ENCODE data around the gene DUSP16. TPM values are rescaled to one million over a fixed set of nuclear protein-coding genes. Genes with fewer than 3 reads are reported as not detected.

Gene DUSP16
- total RNA-seq, 1 donor from 2014 or later = 2.0 TPM

DNA sequence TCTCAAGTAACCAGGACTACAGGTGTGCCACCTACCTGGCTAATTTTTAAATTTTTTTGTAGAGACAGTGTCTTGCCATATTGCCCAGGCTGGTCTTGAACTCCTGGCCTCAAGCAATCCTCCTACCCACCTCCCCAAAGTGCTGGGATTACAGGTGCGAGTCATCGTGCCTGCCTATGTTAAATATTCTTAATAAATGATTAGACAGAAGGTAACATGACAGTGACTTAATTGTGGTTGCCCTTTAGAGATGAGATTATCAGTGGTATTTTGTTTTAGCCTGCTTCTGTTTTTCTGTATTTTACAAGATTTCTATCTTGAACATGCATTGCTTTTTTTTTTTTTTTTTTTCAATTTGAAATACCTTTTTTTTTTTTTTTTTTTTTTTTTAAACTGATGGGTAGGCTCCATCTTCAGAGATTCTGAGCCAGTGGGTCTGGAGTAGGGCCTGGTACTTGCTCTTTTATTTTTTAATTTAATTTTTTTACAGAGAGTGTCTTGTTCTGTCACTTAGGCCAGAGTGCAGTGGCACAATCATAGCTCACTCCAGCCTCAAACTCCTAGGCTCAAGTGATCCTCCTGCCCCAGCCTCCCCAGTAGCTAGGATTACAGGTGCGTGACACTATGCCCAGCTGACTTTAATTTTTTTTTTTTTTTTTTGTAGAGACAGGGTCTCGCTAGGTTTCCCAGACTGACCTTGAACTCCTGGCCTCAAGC, 117.3 kb downstream of the DUSP16 start:
- no peaks in the 10 kb centered on the region for H3K9me3 Mint-ChIP-seq

DNA sequence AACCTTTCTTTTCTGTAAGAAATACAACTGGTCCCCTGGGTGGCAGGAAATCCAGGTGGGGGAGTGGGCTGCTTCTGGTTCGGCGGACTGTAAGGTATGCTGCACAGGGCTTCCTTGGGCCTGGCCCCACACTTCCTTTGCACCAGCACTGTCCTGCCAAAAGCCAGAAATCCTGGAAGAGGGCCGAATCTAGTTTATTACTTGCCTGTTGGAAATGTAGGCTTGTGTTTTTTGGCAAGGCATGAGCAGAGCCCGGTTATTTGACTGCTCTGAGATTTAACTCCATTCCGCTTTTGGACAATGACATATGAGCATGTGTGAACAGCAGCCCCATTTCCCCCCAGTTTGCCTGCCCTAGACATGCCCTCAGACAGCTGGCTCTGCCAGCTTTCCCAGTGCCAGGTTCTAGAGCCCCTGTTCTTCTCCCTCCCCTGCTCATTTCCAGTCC, 119.2 kb downstream of the DUSP16 start:
- DNase-seq = no peak
- intact Hi-C loops (cut with micrococcal nuclease) = no loop called here
- ChIA-PET CTCF (no interaction called here), POLR2A (no interaction called here)
- TF ChIP-seq CTCF (IDR thresholded peaks at IDR 0.05) = no peak
- Mint-ChIP-seq H3K4me3 (no peak overlapping the region), H3K9me3 (no peaks in the 10 kb centered on the region), H3K27me3 (no peaks in the 10 kb centered on the region), H3K36me3 (ENCODE audit: low read depth) (peaks cover 36% of the 10 kb centered on the region), H3K4me1 (peaks cover 6% of the 10 kb centered on the region), H3K27ac (no peak overlapping the region)
- ATAC-seq (ENCODE audit: low read depth) = no peak

More for the DNA sequence above, 117.3 kb downstream of the DUSP16 start:
- intact Hi-C loops (cut with micrococcal nuclease) = no loop called here
- no peak overlapping the region for H3K4me3 Mint-ChIP-seq
- H3K27ac Mint-ChIP-seq = no peak overlapping the region
- DNase-seq (no peak), ATAC-seq (ENCODE audit: low read depth) (no peak)
- peaks cover 25% of the 10 kb centered on the region for H3K36me3 Mint-ChIP-seq (ENCODE audit: low read depth)
- CTCF ChIA-PET = no interaction called here
- H3K4me1 Mint-ChIP-seq = peaks cover 6% of the 10 kb centered on the region
- POLR2A ChIA-PET = interaction anchor here (0.7 kb wide), 1 partner anchor 347 kb away, joined by 4 read pairs; no protein-coding TSS in a partner anchor
- no peaks in the 10 kb centered on the region for H3K27me3 Mint-ChIP-seq
- no peak for TF ChIP-seq CTCF (IDR thresholded peaks at IDR 0.05)

DNA sequence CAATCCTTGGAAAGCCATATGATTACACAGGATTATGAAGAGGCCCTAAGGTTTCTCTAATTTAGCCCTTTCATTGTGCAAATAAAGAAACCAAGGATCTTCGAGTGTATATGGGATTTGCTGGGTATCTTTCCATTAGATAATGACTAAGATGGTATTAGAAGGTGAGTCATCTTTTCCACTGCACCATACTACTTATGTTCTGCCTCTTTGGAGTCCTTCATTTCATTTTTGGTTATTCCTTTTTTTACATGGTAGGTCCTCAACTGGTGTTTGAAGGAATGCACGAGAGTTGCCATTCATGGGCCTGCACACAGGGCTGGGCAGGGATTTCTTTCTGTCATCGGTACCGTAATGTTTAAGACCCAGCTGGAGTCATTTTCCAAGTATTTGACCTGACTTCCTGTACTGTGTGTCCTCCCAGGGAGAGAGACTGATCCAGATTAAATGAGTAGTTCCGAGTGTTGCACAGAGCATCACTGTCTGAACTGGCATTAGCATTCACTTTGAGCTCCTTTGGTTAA, 120.1 kb downstream of the DUSP16 start:
- intact Hi-C loops (cut with micrococcal nuclease) = no loop called here
- POLR2A ChIA-PET = no interaction called here
- no peak for TF ChIP-seq CTCF (IDR thresholded peaks at IDR 0.05)
- ATAC-seq (ENCODE audit: low read depth) = no peak
- CTCF ChIA-PET = no interaction called here
- Mint-ChIP-seq H3K36me3 (ENCODE audit: low read depth) (peaks cover 41% of the 10 kb centered on the region), H3K4me3 (no peak overlapping the region), H3K4me1 (peaks cover 6% of the 10 kb centered on the region), H3K27me3 (no peaks in the 10 kb centered on the region), H3K9me3 (no peaks in the 10 kb centered on the region), H3K27ac (no peak overlapping the region)
- DNase-seq = no peak

DNA sequence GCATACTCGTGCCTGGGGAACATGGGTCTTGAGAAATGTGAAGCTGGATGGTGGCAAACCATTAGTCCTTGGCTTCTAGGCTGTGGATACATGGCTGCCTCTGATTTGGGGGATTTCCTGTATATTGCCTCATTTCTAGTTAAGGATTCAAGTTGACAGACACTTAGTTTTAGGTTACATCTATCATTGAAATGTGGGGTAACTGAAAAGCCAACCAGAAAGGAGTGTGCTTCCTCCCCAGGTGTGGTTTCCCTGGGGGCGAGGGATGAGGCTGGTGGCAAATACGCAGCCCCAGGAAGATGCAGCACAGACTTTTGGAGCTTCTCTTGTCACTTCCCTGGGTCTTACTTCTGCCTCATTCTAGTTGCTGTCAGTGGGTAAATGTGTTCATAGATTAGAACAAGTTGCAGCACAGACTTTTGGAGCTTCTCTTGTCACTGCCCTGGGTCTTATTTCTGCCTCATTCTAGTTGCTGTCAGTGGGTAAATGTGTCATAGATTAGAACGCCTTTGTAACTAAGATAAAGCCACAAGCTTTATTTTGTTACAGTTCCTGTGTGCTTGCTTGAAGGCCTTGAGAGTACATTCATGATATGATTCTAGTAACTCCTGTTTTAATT, 120.7 kb downstream of the DUSP16 start:
- DNase-seq (no peak), ATAC-seq (ENCODE audit: low read depth) (no peak)
- ChIA-PET POLR2A (no interaction called here), CTCF (no interaction called here)
- Mint-ChIP-seq H3K4me1 (peaks cover 6% of the 10 kb centered on the region), H3K27me3 (no peaks in the 10 kb centered on the region), H3K4me3 (no peak overlapping the region), H3K27ac (no peak overlapping the region), H3K9me3 (peaks cover under 1% of the 10 kb centered on the region), H3K36me3 (ENCODE audit: low read depth) (peaks cover 43% of the 10 kb centered on the region)
- TF ChIP-seq CTCF (IDR thresholded peaks at IDR 0.05) = no peak
- intact Hi-C loops (cut with micrococcal nuclease) = no loop called here

- H3K9me3 Mint-ChIP-seq = peaks cover 2% of the 10 kb centered on the region
- intact Hi-C loops (cut with micrococcal nuclease) = no loop called here
- peaks cover 46% of the 10 kb centered on the region for H3K36me3 Mint-ChIP-seq (ENCODE audit: low read depth)
- DNase-seq (no peak), ATAC-seq (ENCODE audit: low read depth) (no peak)
- POLR2A ChIA-PET = no interaction called here
- H3K4me3 Mint-ChIP-seq = no peak overlapping the region
- H3K27ac Mint-ChIP-seq = no peak overlapping the region
- no peaks in the 10 kb centered on the region for H3K27me3 Mint-ChIP-seq
- peaks cover 6% of the 10 kb centered on the region for H3K4me1 Mint-ChIP-seq
- TF ChIP-seq CTCF (IDR thresholded peaks at IDR 0.05) = no peak
- CTCF ChIA-PET = no interaction called here
Observed at GRCh38 chr12:12441429-12441807, 121.2 kb downstream of the DUSP16 start.
